Stimulated activated CD8-positive, alpha-beta memory T cell treated with anti-CD3 and anti-CD28 coated beads, Interleukin-2, amount 100 ng/mL, for 48 hours (primary cell): ENCODE measurements around the gene SNRK.
A peak's percentile ranks its signal among the peaks of the same experiment; 100 is the strongest.

ENCODE experiments used
- DNase-seq, 2 donors: peaks; one replicate each; pipeline ENCODE4 v3.0.0-alpha.2; 2020; ENCODE audit warnings: low read depth in 2 of 2

Gene SNRK, protein sequence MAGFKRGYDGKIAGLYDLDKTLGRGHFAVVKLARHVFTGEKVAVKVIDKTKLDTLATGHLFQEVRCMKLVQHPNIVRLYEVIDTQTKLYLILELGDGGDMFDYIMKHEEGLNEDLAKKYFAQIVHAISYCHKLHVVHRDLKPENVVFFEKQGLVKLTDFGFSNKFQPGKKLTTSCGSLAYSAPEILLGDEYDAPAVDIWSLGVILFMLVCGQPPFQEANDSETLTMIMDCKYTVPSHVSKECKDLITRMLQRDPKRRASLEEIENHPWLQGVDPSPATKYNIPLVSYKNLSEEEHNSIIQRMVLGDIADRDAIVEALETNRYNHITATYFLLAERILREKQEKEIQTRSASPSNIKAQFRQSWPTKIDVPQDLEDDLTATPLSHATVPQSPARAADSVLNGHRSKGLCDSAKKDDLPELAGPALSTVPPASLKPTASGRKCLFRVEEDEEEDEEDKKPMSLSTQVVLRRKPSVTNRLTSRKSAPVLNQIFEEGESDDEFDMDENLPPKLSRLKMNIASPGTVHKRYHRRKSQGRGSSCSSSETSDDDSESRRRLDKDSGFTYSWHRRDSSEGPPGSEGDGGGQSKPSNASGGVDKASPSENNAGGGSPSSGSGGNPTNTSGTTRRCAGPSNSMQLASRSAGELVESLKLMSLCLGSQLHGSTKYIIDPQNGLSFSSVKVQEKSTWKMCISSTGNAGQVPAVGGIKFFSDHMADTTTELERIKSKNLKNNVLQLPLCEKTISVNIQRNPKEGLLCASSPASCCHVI

DNA sequence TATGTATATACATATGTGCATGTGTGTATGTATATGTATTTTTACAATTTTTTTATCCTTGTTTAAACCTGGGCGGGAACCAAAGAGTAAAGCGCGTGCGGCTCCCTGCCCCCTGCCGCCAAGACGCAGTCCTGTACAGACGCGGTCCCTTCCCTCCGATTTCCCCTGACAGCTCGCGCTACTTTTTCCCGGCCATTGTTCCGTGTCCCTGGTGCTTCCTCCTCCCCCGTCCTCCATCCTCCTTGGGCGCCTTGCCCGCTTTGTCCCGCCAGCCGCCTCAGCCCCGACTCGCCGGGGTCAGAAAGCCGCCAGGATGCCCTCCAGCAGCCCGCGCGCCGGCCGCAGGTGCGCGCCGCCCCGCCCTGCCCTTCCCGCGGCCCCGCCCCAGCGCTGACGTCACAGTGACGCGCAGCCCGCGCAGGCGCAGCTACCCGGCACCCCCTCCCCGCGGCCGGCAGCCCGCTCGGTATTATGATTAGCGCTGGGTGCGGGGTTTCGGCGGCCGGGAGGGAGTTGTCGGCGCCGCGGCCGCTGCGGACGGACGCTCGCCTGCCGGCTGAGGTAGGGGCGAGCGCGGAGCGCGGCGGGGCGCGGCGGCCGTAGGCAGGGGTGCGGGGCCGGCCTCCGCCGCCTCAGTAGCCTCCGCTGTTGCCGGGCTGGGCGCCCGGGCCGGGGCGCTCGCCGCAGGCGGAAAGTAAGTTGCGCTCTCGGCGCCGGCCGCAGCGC, at the start of gene SNRK:
Gene SNRK (plus strand): TSS at position 426 of the 726 bp plus-strand sequence. CDS start 16,664 bp downstream, outside the sequence.
- DNase-seq: peak; percentile 89 to 91

DNA sequence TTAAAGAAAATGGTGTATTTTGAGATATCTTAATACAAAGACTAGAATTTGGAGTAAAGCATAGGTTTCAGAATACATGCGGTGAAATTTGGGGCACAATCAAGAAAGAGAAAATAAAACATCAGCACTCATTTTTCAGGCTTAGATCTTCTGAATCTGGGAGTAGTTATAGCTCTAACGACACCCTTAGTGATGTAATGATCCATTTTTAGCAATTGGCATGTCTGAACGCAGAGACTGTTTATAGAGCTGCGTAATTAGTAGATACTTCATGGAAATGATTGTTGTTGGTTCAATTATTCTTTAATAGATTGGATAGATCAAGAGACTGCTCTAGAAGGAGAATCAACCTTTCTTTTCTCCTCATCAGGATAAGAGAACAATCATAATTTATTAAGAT, 47.5 kb upstream of the SNRK start:
- no peak for DNase-seq

DNA sequence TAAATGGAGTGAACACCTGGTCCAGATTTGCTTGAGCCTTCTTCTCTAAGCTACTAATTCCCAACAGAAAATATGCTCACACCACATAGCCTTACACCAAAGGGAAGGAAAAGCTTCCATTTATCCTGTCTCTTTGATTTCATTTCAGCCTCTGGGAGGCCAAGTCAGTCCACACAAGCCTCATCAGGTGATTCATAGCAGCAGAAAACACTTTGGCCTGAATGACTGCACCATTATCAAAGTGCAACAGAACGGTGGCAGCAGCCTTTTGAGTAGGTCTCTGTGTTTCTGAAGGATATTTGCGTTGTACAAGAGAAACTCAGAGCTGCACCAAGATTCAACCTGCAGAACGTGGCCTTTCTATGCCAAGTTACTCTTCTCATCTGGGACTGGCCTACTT, 46.6 kb upstream of the SNRK start:
- no peak for DNase-seq

DNA sequence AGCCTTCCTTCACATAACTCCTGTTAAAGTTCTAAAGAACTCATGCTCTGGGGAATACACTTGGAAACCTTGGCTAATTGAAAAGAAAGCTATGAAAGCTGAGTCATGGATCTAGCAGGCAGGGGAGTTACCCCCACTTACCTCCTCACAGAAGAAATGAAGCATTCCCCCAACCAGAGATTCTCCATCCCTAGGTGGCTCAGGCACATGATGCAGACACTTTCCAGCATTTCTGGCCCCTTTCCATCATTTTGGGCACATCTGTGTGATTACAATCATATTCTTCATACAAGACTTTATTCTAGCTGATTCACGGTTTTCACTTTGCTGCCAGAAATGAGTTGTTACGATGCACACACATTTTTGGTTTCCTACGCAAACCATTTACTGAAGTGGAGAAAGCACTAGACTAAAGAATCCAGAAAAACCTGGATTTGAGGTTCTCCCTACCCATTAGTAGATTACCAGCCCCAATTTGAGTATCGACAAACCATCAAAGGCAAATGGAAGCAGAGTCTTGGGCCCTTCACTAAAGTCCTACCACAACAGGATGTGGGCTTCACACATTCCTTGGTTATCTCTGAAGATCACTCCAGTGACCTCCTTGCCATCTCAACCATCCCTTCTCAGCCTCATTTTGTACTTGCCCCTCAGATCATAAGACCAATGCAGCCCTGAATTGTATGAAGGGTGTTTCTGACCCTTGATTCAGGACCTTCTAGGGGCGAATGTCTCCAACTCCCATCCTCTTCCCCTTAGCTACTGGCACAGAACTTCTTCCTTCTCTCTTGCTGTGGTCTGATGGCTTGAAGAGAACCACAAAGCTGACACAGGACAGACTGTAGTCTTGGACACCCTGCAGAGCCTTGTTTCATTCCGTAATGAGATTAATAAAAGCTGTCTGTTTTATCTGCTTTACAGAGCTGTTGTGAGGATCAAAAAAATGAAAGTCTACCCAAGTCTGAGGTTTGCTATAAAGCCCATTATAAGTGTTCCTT, 42.5 kb upstream of the SNRK start:
- no peak for DNase-seq

GRCh38 chr3:43244694-43245093, 41.6 kb upstream of the SNRK start:
- DNase-seq: no peak

- no peak for DNase-seq
Observed at GRCh38 chr3:43246976-43247375, 39.4 kb upstream of the SNRK start.

DNA sequence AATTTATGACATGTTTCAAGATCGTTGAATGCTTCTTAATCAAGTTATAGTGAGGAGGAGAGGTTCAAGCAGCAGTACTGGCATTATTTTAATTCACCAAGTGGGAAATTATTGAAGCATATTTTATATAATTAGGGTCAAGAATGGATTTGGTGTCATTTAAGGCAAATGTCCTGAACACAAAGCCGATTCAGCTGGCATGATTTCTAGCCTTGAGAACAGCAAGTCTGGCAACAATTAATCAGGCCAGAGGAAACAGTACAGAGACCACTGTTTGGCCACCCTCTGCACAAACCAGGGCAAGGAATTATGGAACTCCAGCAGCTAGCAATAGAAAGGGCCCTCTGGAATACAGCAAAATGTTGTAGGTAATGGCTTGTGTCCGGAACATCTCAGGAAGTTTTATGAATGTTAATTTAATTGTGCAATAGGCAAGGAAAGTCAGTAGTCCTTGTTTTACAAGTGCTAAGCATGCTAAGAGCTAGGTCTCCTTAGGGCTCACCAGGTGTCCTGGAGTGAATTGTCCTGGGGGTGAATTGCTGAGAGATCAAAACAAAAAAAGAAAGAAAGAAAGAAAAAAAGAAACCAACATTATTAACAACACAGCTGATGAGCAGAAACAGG, 38.7 kb upstream of the SNRK start:
- no peak for DNase-seq

GRCh38 chr3:43248185-43248583, 38.2 kb upstream of the SNRK start:
- DNase-seq: no peak

DNA sequence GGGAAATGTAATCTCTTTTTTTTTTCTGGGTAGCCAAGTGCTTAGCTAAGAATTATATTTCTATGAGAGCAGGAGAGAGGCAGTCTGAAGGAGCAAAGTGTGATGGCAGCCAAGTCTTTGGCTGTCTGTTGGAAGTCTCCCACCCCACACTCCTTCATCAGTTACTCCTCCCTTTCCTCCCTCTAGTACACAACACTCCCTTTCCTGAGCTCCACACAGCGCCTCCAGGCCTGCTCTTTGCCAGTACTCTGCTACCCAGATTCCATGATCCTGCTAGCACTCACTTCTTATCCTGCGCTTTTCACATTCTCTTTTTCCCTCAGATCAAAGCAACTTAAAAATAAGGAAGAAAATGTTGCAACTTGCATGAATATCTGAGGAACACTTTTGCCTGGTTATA, 37.4 kb upstream of the SNRK start:
- no peak for DNase-seq

DNA sequence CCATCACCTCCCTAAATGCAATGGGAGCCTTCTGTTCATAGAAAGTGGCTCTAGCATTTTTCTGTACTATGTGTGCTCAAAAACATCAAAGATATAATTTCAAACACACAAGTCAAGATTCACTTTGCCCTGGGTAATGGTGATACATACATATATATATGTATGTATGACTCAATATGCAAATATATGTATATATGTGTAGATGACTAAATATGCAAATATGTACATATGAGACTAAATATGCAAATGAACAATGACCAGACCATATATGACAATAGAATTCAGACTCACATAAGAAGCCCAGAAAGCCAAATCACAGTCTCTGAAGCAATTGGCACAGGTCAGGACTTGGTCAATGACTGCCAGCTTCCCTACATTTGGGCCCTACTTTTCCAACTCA, 36.9 kb upstream of the SNRK start:
- no peak for DNase-seq

GRCh38 chr3:43253294-43253693, 33.0 kb upstream of the SNRK start:
- DNase-seq: no peak

DNA sequence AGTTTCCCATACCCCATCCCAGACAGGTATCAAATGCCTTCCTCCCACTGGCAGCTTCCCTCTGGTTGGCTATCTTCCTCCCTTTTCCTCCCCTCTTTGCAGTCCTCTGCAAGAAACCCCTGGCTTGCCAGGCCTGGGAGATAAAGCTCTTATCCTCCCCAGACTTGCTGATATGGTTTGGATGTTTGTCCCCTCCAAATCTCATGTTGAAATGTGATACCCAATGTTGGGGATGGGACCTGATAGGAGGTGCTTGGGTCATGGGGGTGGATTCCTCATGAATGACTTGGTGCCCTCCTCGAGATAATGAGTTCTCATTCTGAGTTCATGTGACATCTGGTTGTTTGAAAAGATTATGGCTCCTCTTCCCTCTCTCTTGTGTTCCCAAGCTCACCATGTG, 32.2 kb upstream of the SNRK start:
- no peak for DNase-seq

- no peak for DNase-seq
Observed at GRCh38 chr3:43255662-43256061, 30.7 kb upstream of the SNRK start.

GRCh38 chr3:43256714-43257461, 29.5 kb upstream of the SNRK start:
- no peak for DNase-seq

DNA sequence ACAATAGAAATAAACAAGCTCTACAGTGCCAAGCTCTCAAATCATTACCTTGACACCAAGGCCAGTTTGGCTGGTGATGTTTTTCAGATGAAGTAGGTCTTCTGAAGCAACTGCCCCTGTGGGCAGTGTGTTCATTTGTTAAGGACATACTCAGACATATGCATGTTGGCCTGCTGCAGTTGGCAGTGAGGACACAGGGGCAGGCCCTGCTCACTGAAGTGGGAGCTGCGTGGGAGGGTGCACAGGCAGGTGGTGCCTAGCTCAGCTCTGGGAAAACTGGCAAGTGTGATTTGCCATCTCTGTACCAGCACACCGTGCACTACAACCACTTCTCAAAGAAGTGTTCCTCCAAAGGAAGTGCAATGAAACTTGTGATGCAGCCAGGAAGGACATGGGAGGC, 28.5 kb upstream of the SNRK start:
- DNase-seq: no peak

DNA sequence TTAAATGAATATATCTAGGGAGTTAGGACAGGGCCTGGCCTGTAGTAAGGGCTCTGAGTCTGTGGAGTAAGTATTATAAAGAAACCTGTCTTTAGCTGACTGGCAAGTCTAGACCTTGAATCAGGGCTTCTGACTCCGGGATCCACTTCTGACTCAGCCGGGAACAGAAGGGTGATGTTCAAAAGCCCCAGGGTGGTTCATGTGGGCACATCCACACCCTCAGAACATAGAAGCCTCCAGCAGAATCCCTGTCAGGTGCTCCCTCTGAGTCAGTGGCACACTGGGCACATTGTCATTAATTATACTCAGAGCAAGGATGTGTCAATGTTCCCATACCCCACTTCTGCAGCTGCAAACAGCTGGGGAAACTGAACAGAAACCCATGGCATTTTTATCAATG, 26.7 kb upstream of the SNRK start:
- DNase-seq: no peak

DNA sequence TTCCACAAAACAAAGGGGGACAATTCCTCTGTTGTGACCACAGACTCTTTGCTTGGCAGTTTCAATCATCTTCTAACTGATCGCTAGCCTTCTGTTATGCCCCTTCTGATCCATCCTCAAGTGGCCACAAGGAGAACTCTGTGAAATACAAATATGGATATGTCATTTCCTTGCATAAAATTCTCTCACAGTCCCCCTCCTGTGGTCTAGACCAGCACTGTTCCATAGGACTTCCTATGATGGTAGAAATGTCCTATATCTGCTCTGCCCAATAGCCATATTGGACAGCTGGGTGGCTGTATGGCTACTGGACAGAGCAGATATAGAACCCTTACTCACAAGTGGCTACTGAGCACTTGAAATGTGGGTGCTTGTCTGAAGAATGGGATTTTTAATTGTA, 25.9 kb upstream of the SNRK start:
- no peak for DNase-seq

DNA sequence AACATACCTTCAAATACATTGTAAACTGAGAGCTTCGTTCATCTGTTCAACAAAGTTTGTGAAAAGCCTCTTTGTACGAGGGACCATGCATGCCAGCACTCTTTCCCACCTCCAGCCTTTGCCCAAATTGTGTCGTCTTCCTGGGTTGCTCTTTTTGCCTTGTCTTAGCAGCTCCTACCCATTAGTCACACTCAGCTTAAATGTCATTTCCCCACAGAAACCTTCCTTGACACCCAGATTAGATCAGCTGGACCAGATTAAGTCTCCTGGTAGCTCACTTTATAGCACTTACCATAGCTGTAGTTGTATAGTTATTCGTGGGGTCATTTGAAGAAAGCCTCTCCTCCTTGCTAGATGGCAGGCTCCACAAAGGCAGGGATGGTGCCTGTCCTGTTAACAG, 24.1 kb upstream of the SNRK start:
- no peak for DNase-seq

- DNase-seq: no peak
Observed at GRCh38 chr3:43266451-43266850, 19.9 kb upstream of the SNRK start.

- DNase-seq: no peak
Observed at GRCh38 chr3:43266995-43267394, 19.3 kb upstream of the SNRK start.
